Mucosa of gallbladder (tissue), 1 donor: ENCODE data around the gene KIF6. TPM values are rescaled to one million over a fixed set of nuclear protein-coding genes. Genes with fewer than 3 reads are reported as not detected.

ENCODE experiments used
- DNase-seq: peaks from one replicate; pipeline ENCODE4 v3.0.0-alpha.2; 2020; ENCODE audit warnings: low spot score
- total RNA-seq: library from RNA; stranded (reverse); gene quantifications from one replicate; pipeline ENCODE4 v1.2.1, GENCODE V29; 2021
- donor health status: DM: no; HTN: no; CAD: no.

Gene KIF6
- total RNA-seq, 1 donor from 2014 or later, result 2.6 TPM

DNA sequence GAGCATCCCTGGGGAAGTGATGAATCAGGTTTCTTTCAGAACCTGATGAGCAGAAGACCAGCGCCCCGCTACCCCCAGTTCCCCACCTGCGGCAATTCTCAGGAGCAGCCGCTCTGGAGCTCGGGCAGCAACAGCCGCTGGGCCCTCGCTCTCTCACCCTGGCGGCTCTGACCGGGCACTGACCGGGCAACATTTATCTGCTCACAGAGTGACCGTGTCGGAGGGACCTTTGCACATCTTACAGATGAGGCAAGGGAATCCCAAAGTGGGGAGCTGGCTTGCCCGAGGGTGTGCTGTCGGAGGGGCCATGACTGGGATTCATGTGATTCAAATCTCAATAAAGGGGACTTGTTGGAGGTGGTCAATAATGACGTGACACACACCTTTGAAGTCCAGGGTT is 376.5 kb downstream of the KIF6 start:
- no peak for DNase-seq

- DNase-seq, result peak; percentile 75
Observed at GRCh38 chr6:39347906-39348585, 377.2 kb downstream of the KIF6 start.

- DNase-seq, result no peak
Observed at GRCh38 chr6:39347206-39347605, 378.0 kb downstream of the KIF6 start.

- no peak for DNase-seq
Observed at GRCh38 chr6:39344821-39345280, 380.4 kb downstream of the KIF6 start.

GRCh38 chr6:39343396-39343870 is 381.8 kb downstream of the KIF6 start:
- DNase-seq, result no peak

- no peak for DNase-seq
Observed at GRCh38 chr6:39342692-39343395, 382.4 kb downstream of the KIF6 start.

DNA sequence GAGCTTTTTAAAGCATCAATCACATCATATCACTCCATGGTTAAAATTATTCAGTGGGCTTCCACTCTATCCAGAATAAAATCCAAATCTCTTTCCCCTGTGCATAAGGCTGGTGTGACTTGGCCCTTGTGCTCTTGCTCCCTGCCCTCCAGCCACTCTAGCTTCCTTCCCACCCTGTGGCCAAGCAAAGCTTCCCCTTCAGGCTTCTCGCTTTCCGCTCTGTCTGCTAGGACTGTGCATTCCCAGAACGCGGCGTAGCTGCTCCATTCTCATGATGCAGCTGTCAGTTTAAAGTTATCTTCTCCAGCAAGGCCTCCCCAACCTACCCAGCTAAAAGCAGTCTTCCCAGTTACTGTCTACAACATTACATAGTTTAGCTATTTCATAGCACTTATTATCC is 383.3 kb downstream of the KIF6 start:
- DNase-seq, result no peak

DNA sequence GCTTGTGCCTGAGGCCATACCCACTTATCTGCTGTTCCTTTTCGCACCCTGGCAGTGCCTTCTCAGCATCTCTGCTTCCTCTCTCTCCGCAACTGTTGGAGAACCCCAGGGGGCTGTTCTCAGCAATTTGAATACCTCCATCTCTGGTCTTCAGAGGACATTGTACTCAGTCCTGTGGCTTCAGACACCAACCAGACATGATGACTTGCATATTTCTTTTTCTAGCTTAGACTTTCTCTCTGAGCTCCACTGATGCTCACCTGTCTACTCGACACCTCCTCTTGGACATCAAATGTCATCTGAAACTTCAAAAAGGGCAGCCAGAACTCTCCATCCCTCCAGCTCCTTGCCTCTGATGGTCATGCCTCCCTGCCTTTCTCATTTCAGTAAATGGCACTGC is 383.9 kb downstream of the KIF6 start:
- no peak for DNase-seq

DNA sequence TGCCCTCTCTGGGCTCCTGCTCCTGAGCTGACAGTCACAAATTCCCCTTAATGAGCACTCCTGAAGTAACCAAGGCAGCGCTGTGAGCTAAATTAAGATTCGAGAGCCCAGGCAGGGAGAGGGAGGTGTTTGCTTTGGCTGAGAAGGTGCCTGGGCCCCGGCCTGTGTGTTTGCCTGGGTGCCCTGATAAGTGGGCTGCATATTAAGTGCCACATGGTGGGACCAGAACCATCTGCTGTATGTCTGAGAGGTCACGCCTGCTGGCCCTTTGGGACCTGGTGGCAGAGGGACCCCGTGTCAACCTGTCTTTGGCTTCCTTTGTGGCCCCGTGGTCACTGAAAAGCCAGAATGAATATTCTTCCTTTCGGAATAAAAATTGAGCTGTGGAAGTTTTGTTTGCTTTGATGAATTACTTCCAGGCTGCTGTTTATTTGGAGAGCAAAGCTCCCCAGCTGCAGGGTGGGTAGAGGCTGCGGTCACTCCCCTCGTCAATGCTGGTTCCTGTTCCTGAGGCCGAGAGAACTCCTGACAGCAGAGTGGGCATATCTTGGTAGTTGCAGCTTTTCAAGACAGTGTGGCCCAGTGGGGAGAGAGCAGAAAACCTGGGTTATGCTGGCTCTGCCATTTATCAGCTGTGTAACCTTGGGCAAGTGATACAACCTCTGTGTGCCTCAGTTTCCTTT is 385.2 kb downstream of the KIF6 start:
- no peak for DNase-seq

- DNase-seq, result no peak
Observed at GRCh38 chr6:39339096-39339867, 385.9 kb downstream of the KIF6 start.

- no peak for DNase-seq
Observed at GRCh38 chr6:39338397-39338796, 386.8 kb downstream of the KIF6 start.

DNA sequence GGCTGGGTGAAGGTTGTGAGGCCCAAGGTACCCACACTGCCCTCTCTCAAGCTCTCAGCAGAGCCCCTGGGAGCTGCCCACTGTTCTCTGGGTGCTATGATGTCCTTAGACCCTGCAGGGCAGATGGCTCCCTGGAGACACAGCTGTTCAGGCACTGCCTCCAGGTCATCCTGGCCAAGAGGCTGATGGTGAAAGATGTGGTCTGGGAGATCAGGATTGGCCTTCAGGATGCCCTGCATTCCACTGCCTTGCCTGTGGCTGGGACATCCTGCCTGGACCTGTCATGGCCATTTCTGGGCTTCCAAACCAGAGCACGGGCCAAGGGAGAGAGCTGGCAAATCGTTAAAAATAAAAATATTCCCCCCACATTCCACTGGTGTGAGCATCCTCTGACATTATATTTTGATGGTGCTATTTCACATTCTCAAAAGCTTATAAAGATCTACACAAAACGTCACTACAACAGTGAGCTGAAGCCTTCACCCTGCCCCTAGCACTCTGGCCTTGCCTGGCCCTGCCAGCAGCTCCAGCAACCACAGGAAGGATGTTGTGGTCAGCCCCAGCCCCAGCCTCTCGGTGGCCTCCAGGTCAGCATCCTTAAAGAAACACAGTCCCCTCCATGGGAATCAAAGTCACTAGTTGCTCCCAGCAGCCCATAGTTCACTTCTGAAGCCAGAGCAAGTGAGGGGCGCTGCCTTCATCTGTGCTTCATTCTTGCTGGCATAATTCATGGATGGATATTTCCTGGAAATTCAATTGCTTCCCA is 389.2 kb downstream of the KIF6 start:
- no peak for DNase-seq

- no peak for DNase-seq
Observed at GRCh38 chr6:39333644-39334438, 391.4 kb downstream of the KIF6 start.

- DNase-seq, result no peak
Observed at GRCh38 chr6:39330476-39330875, 394.7 kb downstream of the KIF6 start.

DNA sequence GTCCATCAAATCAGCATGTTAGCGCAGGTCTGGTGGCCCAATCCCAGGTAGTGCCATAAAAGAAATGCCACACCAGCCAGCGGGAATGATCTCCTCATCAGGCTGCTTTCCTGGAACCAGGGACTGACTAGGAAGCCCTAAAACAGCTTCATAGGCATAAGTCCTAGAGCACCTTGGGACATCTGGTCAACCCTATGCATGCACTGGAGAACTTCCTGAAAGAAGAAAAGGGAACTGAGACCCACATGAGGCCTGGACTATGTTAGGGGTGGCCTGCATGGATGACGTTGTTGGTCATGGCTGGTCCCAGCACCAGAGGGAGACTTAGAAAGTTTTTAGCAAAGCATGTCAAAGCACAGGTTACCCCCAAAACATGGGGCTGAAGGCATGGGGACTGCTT is 395.2 kb downstream of the KIF6 start:
- DNase-seq, result no peak

DNA sequence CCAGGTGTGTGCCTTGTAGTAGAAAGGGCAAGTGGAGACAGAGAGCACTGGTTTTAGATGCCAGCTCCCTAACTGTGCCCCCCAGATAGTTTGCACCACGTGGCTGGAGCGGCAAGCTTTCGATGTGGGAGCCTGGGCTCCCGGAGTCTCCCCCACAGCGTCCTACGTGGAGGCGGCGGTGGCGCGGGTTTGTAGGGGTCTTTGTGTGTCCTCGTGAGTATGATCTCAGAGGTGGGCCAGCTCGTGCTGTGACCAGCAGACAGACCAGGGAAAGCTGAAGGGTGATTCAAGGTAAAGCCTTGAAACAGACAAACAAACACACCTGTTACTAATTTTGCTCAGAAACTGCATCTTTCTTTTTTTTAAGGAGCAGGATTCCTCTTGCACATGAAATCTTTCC is 397.1 kb downstream of the KIF6 start:
- DNase-seq, result no peak

GRCh38 chr6:39327507-39327906 is 397.7 kb downstream of the KIF6 start:
- no peak for DNase-seq

GRCh38 chr6:39322306-39322850 is 402.8 kb downstream of the KIF6 start, which contains the start of gene KCNK16:
Gene KCNK16 (minus strand): TSS chr6:39322702. CDS start chr6:39322540, 162 bp downstream.
- DNase-seq, result no peak

GRCh38 chr6:39321761-39322160 is 403.4 kb downstream of the KIF6 start:
- no peak for DNase-seq
